Body of pancreas (tissue), 4 donors: ENCODE results near the gene GAB4. TPM values are rescaled to one million over a fixed set of nuclear protein-coding genes. Genes with fewer than 3 reads are reported as not detected.

ENCODE experiments used
- ATAC-seq: fragments of 150-250 bp; one replicate; pipeline ENCODE4 v1.9.1; 2016
- DNase-seq, 4 donors: peaks; one replicate each; pipeline ENCODE4 v3.0.0-alpha.2; 2019
- H3K27ac ChIP-seq, 4 donors: fragments of 200-600 bp; sonication (generic); 1 replicate in 3 of 4; 2 replicates in 1 of 4; pipeline versions ENCODE4 v1.5.1 to v1.6.1; 2016 to 2019; ENCODE audit warnings: mild to moderate bottlenecking in 1 of 4, mixed read lengths in 1 of 4, moderate library complexity in 1 of 4
- H3K27me3 ChIP-seq, 2 donors: fragments of 200-600 bp; sonication (generic); one replicate each; pipeline ENCODE4 v1.6.0; 2016; ENCODE audit warnings: mild to moderate bottlenecking in 1 of 2
- H3K36me3 ChIP-seq, 2 donors: fragments of 200-600 bp; sonication (generic); replicated peaks in 1 of 2; 2 replicates each; pipeline ENCODE4 v1.5.1; 2016; ENCODE audit warnings: low read depth in 2 of 2; ENCODE audit not compliant: insufficient read depth in 1 of 2
- H3K4me1 ChIP-seq: fragments of 200-600 bp; sonication (generic); one replicate; pipeline ENCODE4 v1.6.0; 2016
- H3K4me3 ChIP-seq, 2 donors: fragments of 200-600 bp; sonication (generic); 1 replicate in 1 of 2; 2 replicates in 1 of 2; pipeline ENCODE4 v1.5.1; 2016 to 2019
- H3K9me3 ChIP-seq, 3 donors: fragments of 200-600 bp; sonication (generic); 1 replicate in 2 of 3; 2 replicates in 1 of 3; pipeline ENCODE4 v1.5.1; 2016
- POLR2A ChIP-seq, 3 donors: fragments of 450-650 bp; IDR thresholded peaks; one replicate each; pipeline ENCODE4 v1.6.1; 2016; ENCODE audit warnings: antibody characterized with exemption in 3 of 3, mild to moderate bottlenecking in 2 of 3
- WGBS, 2 donors: methylation state at CpG; one replicate each; pipeline ENCODE4 v1.1.5; 2017; 5-methylcytosine and 5-hydroxymethylcytosine counted together
- intact Hi-C: fragments of 100-400 bp; cut with DNase I; formaldehyde crosslinking; loops from one replicate; pipeline ENCODE4 v1.15.1; 2023
- total RNA-seq, 2 donors: library from RNA; depleted of rRNA; stranded (reverse); fragments of >200 nt; gene quantifications; one replicate each; pipeline ENCODE4 v1.1.0, GENCODE V29; 2016
- TF ChIP-seq, protein P1 (sequence below), 7 experiments: fragments of 450-650 bp in 4 of 7; fragments of 200-600 bp in 3 of 7; sonication (generic) in 3 of 7; IDR thresholded peaks; one replicate each; pipeline ENCODE4 v1.5.1; 2016 to 2019; ENCODE audit warnings: antibody characterized with exemption in 7 of 7

GAB4 gene
- total RNA-seq, 2 donors from 2014 or later, result not detected

- Histone ChIP-seq H3K27me3 (no peaks in the 10 kb centered on the region), H3K9me3 (no peaks in the 10 kb centered on the region), H3K4me1 (no peaks in the 10 kb centered on the region), H3K27ac (no peak overlapping the region), H3K36me3 (no peaks in the 10 kb centered on the region), H3K4me3 (no peak overlapping the region)
- TF ChIP-seq POLR2A (IDR thresholded peaks at IDR 0.05), result no peak
- TF ChIP-seq, protein P1, sequence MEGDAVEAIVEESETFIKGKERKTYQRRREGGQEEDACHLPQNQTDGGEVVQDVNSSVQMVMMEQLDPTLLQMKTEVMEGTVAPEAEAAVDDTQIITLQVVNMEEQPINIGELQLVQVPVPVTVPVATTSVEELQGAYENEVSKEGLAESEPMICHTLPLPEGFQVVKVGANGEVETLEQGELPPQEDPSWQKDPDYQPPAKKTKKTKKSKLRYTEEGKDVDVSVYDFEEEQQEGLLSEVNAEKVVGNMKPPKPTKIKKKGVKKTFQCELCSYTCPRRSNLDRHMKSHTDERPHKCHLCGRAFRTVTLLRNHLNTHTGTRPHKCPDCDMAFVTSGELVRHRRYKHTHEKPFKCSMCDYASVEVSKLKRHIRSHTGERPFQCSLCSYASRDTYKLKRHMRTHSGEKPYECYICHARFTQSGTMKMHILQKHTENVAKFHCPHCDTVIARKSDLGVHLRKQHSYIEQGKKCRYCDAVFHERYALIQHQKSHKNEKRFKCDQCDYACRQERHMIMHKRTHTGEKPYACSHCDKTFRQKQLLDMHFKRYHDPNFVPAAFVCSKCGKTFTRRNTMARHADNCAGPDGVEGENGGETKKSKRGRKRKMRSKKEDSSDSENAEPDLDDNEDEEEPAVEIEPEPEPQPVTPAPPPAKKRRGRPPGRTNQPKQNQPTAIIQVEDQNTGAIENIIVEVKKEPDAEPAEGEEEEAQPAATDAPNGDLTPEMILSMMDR (IDR thresholded peaks at IDR 0.05), result no peak
- intact Hi-C loops, result no loop called here
- DNase-seq (no peak), ATAC-seq (no peak)
- WGBS, 2 donors, result 56 to 70% methylated on average over 2 of the region's 2 CpGs
Measured at GRCh38 chr22:16958475-16958874, 49.5 kb downstream of the GAB4 start.

- Histone ChIP-seq H3K27ac (no peak overlapping the region), H3K27me3 (no peaks in the 10 kb centered on the region), H3K4me1 (no peaks in the 10 kb centered on the region), H3K4me3 (no peak overlapping the region), H3K9me3 (no peaks in the 10 kb centered on the region), H3K36me3 (no peaks in the 10 kb centered on the region)
- WGBS, 2 donors, result 69 to 72% methylated on average over 7 of the region's 7 CpGs
- TF ChIP-seq, protein P1 (IDR thresholded peaks at IDR 0.05), result no peak
- no peak for TF ChIP-seq POLR2A (IDR thresholded peaks at IDR 0.05)
- DNase-seq (no peak), ATAC-seq (no peak)
- intact Hi-C loops, result no loop called here
Measured at GRCh38 chr22:16957781-16958180, 50.2 kb downstream of the GAB4 start.

DNA sequence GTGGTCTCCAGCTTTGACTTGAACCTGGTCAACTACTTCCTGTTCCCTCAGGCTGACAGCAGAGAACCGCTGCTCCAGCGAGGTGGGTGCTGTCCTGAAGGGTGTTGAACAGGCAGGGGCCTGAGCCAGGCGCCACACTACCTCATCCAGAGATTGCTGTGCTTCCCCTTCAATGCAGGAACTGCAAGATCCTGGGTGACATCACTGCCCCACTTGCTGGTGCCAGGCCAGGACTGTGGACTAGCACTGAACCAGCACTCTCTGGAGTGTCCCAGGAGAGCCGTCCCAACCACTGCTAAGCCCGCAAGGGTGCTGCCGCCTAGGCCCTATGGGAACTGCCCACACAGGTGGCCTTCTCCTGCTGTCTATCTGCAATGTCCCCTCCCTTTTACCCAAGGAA, 51.7 kb downstream of the GAB4 start:
- WGBS, 2 donors, result 76% methylated on average over 6 of the region's 6 CpGs; no CpG with 5 or more reads in 1 of the 2 donors
- Histone ChIP-seq H3K27ac (no peak overlapping the region), H3K4me1 (no peaks in the 10 kb centered on the region), H3K27me3 (no peaks in the 10 kb centered on the region), H3K36me3 (no peaks in the 10 kb centered on the region), H3K4me3 (no peak overlapping the region), H3K9me3 (no peaks in the 10 kb centered on the region)
- intact Hi-C loops, result no loop called here
- TF ChIP-seq POLR2A (IDR thresholded peaks at IDR 0.05), result no peak
- TF ChIP-seq, protein P1 (IDR thresholded peaks at IDR 0.05), result no peak
- DNase-seq (no peak), ATAC-seq (no peak)

DNA sequence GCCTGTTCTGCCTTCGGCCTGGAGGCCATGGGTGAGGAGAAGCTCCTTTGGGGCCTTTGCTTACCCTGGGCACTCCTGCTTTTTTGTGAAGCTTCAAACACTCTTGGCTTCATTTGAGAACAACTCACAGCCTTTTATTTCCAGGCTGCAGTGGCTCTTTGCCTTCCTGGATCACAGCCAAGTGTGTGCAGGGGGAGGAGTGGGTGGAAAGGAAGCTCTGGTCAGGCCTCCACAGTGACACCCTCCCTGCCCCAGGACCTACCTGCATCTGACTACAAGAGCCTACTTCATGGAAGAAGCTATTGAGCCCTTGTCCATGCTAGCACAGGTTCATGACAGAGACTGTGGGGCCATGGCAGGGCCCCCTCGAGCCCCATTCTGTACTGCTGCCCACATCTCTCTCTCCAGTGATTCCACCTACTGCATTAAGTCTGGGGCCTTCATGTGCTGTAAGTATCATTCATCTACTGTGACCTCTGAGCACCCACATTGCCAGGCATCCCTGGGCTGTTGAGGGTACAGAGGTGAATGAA, 52.3 kb downstream of the GAB4 start:
- Histone ChIP-seq H3K27me3 (no peaks in the 10 kb centered on the region), H3K36me3 (no peaks in the 10 kb centered on the region), H3K27ac (no peak overlapping the region), H3K4me3 (no peak overlapping the region), H3K9me3 (no peaks in the 10 kb centered on the region), H3K4me1 (no peaks in the 10 kb centered on the region)
- TF ChIP-seq, protein P1 (IDR thresholded peaks at IDR 0.05), result no peak
- no peak for TF ChIP-seq POLR2A (IDR thresholded peaks at IDR 0.05)
- DNase-seq, result no peak
- intact Hi-C loops, result no loop called here
- ATAC-seq, result no peak
- WGBS, 2 donors, result 25 to 43% methylated on average over 1 to 2 of the region's 2 CpGs

- no peaks in the 10 kb centered on the region for H3K9me3 ChIP-seq
- no peak for ATAC-seq
- no peak for TF ChIP-seq POLR2A (IDR thresholded peaks at IDR 0.05)
- TF ChIP-seq, protein P1 (IDR thresholded peaks at IDR 0.05), result no peak
- H3K4me1 ChIP-seq, result no peaks in the 10 kb centered on the region
- DNase-seq, result no peak
- H3K27ac ChIP-seq, result no peak overlapping the region
- intact Hi-C loops, result no loop called here
- no peaks in the 10 kb centered on the region for H3K36me3 ChIP-seq
- 62 to 65% methylated on average over 5 of the region's 5 CpGs for WGBS, 2 donors
- no peaks in the 10 kb centered on the region for H3K27me3 ChIP-seq
- H3K4me3 ChIP-seq, result no peak overlapping the region
Measured at GRCh38 chr22:16955081-16955480, 52.9 kb downstream of the GAB4 start.
